Duodenal mucosa (tissue), 2 donors: Measurements from ENCODE around the gene TBCC.
"Not testable (repeated sequence)": the region's sequence is repeated elsewhere in the genome, so short reads cannot be mapped to it uniquely, and the experiment has no call there.

Experiments used
- H3K27ac ChIP-seq: one replicate; pipeline ENCODE4 v1.7.0; 2013; ENCODE audit warnings: low read depth, low read length
- H3K27me3 ChIP-seq, 2 donors: one replicate each; pipeline ENCODE4 v1.7.0; 2013; ENCODE audit warnings: low read length in 2 of 2, control low read depth in 1 of 2; ENCODE audit not compliant: insufficient read depth in 2 of 2, control insufficient read depth in 1 of 2
- H3K36me3 ChIP-seq, 2 donors: one replicate each; pipeline ENCODE4 v1.7.0; 2013; ENCODE audit warnings: low read length in 2 of 2, control low read depth in 1 of 2; ENCODE audit not compliant: insufficient read depth in 2 of 2, control insufficient read depth in 1 of 2
- H3K4me1 ChIP-seq, 2 donors: one replicate each; pipeline ENCODE4 v1.7.0; 2013; ENCODE audit warnings: low read length in 2 of 2, control low read depth in 1 of 2; ENCODE audit not compliant: insufficient read depth in 2 of 2, control insufficient read depth in 1 of 2
- H3K4me3 ChIP-seq, 2 donors: one replicate each; pipeline ENCODE4 v1.7.0; 2013; ENCODE audit warnings: low read length in 2 of 2, low read depth in 1 of 2
- H3K9ac ChIP-seq, 2 donors: one replicate each; pipeline ENCODE4 v1.7.0; 2013; ENCODE audit warnings: low read length in 2 of 2, low read depth in 1 of 2
- H3K9me3 ChIP-seq, 2 donors: one replicate each; pipeline ENCODE4 v1.7.0; 2013; ENCODE audit warnings: low read length in 2 of 2, control low read depth in 1 of 2; ENCODE audit not compliant: control insufficient read depth in 1 of 2

Gene TBCC

DNA sequence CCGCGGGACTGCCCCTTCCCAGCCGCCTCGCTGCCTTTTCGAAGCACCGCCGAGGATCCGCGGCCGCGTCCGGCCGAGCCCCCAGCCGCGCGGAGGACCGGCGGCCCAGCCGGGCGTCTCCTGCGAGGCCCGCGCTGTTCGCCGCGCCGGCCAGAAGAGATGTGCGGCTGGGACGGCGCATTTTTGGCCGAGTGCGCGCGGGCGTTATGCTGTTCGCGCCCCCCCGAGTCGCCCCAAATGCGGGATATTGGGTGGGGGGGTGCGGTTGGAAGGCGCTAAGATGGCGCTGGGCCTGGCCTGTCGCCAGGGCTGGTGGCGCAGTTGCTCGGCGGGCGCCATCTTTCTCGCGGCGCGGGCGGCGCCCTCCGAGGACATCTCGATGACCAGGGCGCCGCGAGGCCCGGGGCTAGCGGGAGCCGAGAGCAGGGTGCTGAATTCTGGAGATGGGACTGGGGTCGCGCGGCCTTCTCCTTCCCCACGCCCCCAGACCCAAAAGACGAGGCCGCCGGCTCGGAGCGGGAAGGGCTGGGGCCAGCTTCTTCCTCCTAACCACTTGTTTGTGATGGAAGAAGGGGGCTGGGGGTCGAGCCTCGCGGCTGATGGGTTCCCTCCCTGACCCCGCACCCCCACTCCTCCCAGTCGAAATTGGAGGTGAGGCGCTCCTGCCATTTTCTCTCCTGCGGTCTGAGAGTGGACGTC lies 37.4 kb upstream of the TBCC start:
- H3K9me3 ChIP-seq, result no peaks in the 10 kb centered on the region
- no peaks in the 10 kb centered on the region for H3K27me3 ChIP-seq
- peaks cover 24 to 29% of the 10 kb centered on the region in 2 donors for H3K4me1 ChIP-seq
- peak overlapping the region; percentile 98 to 100 for H3K9ac ChIP-seq
- peak overlapping the region; percentile 99 for H3K27ac ChIP-seq
- peaks cover 0 to 2% of the 10 kb centered on the region in 2 donors for H3K36me3 ChIP-seq
- peak overlapping the region; percentile 81 to 95 for H3K4me3 ChIP-seq

DNA sequence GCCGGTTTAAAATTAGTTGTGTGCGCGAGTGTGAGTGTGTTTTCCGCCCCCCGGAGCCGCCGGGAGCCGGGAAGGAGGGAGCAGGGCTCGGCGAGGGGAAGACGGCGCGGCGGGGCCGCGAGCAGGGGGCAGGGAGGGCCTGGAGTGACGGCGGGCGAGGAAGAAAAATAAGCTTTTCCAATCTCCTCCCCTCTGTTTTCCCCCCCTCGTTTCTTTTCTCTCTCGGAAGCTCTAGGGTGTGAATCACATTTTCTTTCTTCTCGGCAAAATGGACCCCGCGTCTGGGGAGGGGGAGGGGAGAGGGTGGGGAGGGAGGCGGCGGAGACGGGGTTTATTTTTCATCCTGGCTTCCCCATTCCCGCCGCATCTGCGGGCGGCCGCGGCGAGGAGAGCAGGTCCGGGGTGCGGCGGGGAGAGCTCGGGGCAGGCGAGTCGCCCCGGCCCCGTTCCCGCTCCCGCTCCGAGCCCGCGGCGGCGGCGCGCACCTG lies 36.8 kb upstream of the TBCC start:
- peak overlapping the region; percentile 99 for H3K27ac ChIP-seq
- H3K4me3 ChIP-seq, result peak overlapping the region; percentile 81 to 95
- H3K9me3 ChIP-seq, result no peaks in the 10 kb centered on the region
- H3K36me3 ChIP-seq, result no peaks in the 10 kb centered on the region
- peaks cover 24 to 27% of the 10 kb centered on the region in 2 donors for H3K4me1 ChIP-seq
- H3K9ac ChIP-seq, result peak overlapping the region; percentile 98 to 100
- H3K27me3 ChIP-seq, result no peaks in the 10 kb centered on the region

DNA sequence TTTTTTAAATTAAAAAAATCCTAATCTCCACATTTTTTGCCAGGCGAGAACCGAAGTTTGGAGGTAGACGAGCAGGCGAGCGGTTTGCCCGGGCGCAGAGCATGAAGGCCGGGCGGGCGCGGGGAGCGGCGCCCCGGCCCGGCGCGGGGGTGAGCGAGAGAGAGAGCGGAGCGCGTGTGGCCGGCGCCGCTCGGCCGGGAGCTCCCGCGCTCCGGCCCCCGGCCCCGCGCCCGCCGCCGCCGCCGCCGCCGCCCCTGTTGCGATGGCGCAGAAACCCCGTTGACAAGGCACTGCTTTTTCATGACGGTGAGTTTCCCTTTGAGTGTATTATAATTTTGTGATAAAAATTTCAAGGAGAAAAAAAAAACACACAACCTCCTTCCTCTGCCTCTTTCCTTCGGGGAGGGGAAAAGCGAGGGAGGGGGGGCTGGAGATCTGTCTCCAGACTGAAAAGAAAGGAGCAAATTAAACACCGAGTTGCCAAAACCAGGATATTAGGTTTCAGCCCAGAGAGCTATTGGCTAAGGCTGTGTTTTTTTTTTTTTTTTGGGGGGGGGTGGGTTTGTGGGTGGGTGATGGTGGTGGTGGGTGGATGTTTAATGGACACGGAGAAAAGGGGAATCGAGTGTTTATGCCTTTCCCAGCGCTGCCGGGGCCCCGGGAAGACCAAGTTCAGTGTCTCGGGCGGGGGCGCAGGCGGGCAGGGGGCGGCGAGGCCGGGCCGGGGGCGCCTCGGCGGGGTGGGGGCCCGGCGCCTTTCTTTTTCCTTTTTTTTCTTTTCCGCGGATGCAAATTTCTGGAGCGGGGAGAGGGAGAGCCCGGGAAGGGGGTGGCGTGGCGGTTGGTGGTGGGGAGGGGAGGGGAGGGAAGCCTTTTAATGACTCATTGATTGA lies 36.1 kb upstream of the TBCC start, which contains the start of gene BICRAL:
Gene BICRAL (plus strand): TSS at position 257 of the 893 bp plus-strand sequence. CDS start 39,971 bp downstream, outside the sequence.
- H3K36me3 ChIP-seq, result no peaks in the 10 kb centered on the region
- no peaks in the 10 kb centered on the region for H3K9me3 ChIP-seq
- peaks cover 24 to 31% of the 10 kb centered on the region in 2 donors for H3K4me1 ChIP-seq
- H3K4me3 ChIP-seq, result peak within 1 kb of the TSS; percentile 81 to 95
- no peaks in the 10 kb centered on the region for H3K27me3 ChIP-seq
- peak within 1 kb of the TSS; percentile 98 to 100 for H3K9ac ChIP-seq
- H3K27ac ChIP-seq, result peak within 1 kb of the TSS; percentile 99

DNA sequence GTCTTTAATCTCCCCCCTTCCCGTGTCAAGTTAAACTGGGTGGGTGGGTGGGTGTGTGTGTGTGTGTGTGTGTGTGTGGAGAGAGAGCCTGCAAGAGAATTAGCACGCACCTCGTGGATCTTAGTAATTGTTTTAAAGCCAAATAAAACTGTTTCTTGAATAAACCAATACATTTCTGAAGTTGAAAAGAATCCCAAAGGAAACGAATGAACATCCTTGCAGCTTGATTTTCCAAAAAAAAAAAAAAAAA lies 35.6 kb upstream of the TBCC start:
- H3K4me1 ChIP-seq, result peaks cover 24 to 31% of the 10 kb centered on the region in 2 donors
- peak overlapping the region; percentile 16 to 95 for H3K4me3 ChIP-seq
- no peaks in the 10 kb centered on the region for H3K36me3 ChIP-seq
- peak overlapping the region; percentile 5 to 100 for H3K9ac ChIP-seq
- H3K27ac ChIP-seq, result no peak overlapping the region
- no peaks in the 10 kb centered on the region for H3K9me3 ChIP-seq
- H3K27me3 ChIP-seq, result no peaks in the 10 kb centered on the region

DNA sequence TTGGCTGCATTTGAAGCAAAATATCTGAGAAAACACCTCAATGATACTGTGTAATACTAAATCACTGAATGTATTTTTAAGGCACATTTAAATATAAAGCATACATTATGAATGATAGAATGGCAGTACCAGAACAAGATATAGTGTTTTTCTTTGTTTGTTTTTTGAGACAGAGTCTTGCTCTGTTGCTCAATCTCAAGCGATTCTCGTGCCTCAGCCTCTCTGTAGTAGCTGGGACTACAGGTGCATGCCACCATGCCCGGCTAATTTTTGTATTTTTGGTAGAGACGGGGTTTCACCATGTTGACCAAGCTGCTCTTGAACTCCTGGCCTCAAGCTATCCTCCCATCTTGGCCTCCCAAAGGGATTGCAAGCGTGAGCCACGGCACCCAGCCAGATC lies 33.6 kb upstream of the TBCC start:
- H3K4me3 ChIP-seq, result no peak overlapping the region
- H3K9ac ChIP-seq, result no peak overlapping the region
- no peaks in the 10 kb centered on the region for H3K27me3 ChIP-seq
- no peaks in the 10 kb centered on the region for H3K36me3 ChIP-seq
- no peaks in the 10 kb centered on the region for H3K9me3 ChIP-seq
- H3K27ac ChIP-seq, result no peak overlapping the region
- peaks cover 17 to 21% of the 10 kb centered on the region in 2 donors for H3K4me1 ChIP-seq

GRCh38 chr6:42778122-42778521 lies 32.2 kb upstream of the TBCC start:
- no peaks in the 10 kb centered on the region for H3K36me3 ChIP-seq
- no peak overlapping the region for H3K27ac ChIP-seq
- H3K9ac ChIP-seq, result no peak overlapping the region
- H3K4me1 ChIP-seq, result peaks cover 19 to 27% of the 10 kb centered on the region in 2 donors
- no peaks in the 10 kb centered on the region for H3K27me3 ChIP-seq
- H3K9me3 ChIP-seq, result no peaks in the 10 kb centered on the region
- H3K4me3 ChIP-seq, result no peak overlapping the region

DNA sequence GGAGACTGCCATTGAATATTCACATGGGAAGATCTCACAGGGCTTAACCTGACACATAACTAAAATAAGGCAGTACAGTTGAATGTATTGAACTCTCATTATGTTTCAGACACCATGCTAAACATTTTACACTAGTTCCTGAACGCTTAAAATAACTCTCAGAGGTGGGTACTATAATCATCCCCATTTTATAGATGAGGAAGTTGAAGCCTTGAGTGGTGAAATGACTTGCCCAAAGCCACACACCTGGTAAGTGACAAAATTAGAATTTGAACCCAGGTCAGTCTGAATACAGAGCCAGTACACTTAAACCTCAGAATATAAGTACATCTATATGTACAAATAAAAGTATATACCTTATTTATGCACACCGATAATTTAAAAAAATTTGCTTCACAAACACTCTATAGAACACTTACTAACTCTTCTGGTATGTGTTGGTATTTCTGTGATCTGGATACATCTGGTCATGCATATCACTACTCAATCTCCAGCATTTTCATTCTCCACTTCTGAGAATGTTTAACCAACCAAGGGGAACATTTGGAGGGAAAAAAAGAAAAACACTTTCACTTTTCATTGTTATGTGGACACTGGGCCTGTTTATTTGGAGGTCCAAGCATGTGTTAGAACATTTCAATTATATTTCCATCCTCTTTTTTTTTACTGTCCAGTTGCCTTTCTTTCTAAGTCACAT lies 31.4 kb upstream of the TBCC start:
- H3K27ac ChIP-seq, result no peak overlapping the region
- no peaks in the 10 kb centered on the region for H3K36me3 ChIP-seq
- H3K4me3 ChIP-seq, result no peak overlapping the region
- peaks cover 23 to 27% of the 10 kb centered on the region in 2 donors for H3K4me1 ChIP-seq
- H3K9me3 ChIP-seq, result no peaks in the 10 kb centered on the region
- no peak overlapping the region for H3K9ac ChIP-seq
- H3K27me3 ChIP-seq, result no peaks in the 10 kb centered on the region

GRCh38 chr6:42774821-42775487 lies 29.1 kb upstream of the TBCC start:
- not testable (repeated sequence) for H3K36me3 ChIP-seq, H3K9me3 ChIP-seq, H3K4me3 ChIP-seq, H3K27me3 ChIP-seq, H3K9ac ChIP-seq
- H3K27ac ChIP-seq, result peak overlapping the region; percentile 22
- peaks cover 25 to 28% of the 10 kb centered on the region in 2 donors for H3K4me1 ChIP-seq

GRCh38 chr6:42774201-42774600 lies 28.3 kb upstream of the TBCC start:
- Histone ChIP-seq H3K27me3 (no peaks in the 10 kb centered on the region), H3K4me1 (peaks cover 25 to 28% of the 10 kb centered on the region in 2 donors), H3K36me3 (no peaks in the 10 kb centered on the region), H3K9me3 (no peaks in the 10 kb centered on the region), H3K27ac (no peak overlapping the region), H3K4me3 (no peak overlapping the region), H3K9ac (peak overlapping the region in 1 of 2 donors; percentile 32)
